CD4-positive, alpha-beta T cell treated with Interleukin-4 for 4 hours (primary cell): Measurements from ENCODE around the gene ING5.
"Not testable (repeated sequence)": the region's sequence is repeated elsewhere in the genome, so short reads cannot be mapped to it uniquely, and the experiment has no call there.

ENCODE experiments used
- DNase-seq: peaks from one replicate; pipeline ENCODE4 v3.0.0-alpha.2; 2020

The ING5 gene

GRCh38 chr2:241701399-241702154 lies at the start of gene ING5:
Gene ING5 (plus strand): TSS chr2:241702039. CDS start chr2:241702066, 27 bp downstream.
- peak; percentile 94 for DNase-seq

- no peak for DNase-seq
Observed at GRCh38 chr2:241652142-241652541, 49.7 kb upstream of the ING5 start.

DNA sequence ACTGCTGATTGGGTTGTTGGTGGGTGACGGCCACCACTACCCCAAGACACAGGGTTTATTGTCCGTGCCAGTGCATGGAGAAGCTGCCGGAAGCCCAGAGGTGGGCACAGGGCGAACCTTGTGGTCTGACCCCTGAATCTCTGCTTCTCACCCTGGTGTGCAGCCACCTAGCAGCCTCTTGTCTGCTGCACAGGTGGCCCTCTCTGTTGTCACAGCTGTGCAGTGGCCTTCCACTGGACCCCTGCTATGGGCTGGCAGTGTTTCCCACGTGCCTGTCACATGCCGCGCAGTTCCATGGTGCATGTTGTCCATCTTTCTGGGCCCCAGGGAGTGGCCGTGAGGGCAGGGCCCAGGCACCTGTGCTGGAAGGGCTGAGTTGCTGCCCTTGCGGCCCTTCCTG lies 49.1 kb upstream of the ING5 start:
- no peak for DNase-seq

GRCh38 chr2:241653210-241653750 lies 48.6 kb upstream of the ING5 start:
- no peak for DNase-seq

DNA sequence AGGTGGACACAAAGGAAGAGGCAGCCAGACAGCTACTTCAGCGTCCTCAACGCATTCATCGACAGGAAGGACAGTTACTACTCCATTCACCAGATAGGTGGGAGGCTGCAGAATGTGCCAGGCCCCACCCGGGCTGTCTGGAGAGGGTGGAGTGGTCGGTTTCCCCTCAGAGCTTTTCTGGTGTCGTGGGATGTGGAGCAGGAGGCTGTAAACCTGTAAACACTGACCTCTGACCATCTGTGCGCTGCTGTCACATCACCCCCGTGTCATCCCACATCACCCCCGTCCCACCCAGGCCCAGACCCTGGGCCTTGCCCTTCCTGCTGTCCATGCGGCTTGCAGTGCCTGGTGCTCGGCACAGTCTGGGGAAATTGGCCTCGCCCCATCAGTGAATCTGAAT lies 47.3 kb upstream of the ING5 start:
- no peak for DNase-seq

DNA sequence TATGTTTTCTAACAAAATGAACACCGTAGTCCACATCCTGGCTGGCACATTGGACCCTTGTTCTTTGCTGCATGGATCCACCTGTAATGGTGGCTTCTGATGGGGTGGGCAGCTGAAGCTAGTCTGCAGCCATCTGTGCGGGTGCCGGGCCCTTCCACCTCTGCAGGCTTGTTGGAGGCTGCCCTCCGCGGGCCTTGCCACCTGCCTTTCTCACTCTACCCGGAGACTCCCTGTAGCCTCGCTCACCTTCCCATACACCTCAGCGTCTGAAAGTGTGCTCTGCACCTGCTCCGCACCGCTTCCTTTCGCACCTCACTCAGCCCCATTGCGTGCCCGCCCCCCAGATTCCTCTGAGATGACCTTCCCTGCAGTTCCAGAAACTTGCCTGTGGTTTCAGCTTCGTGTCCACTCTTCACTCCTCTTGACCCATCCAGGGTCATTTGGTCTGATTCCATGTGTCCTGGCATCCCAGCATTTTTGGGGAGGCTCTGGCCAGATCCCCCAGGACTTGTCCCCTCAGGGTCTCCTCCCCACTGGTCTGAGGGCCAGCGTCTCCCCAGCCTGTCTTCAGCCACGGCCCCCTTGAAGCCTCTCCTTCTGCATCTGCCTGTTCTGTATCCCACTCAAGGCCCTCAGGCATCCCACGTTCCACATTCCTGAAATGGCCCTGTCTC lies 46.2 kb upstream of the ING5 start:
- DNase-seq = no peak

DNA sequence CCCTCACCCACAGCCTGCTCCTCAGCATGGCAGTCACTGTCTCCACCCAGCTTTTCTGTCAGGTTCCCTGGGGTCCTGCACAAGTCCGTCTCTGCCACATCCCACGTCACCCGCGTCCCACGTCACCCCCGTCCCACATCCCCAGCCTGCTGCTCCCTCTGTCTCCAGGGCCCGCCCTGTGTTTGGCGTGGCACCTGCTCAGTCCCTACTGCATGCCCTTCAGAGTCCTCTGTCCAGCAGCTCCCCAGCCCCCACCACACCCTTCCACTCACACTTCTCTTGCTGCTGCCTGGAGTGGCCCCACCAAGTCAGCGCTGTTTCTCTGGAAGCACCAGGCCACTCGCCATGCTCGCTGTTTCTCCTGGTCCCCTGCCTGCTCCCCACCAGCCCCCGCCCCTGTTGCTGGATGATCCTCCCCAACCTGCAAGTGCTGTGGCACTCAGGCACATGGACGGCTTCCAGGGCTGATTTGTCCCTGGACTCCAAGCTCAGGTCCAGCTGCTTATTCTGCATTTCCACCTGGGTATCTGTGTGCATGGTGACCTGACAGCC lies 45.6 kb upstream of the ING5 start:
- DNase-seq = no peak

DNA sequence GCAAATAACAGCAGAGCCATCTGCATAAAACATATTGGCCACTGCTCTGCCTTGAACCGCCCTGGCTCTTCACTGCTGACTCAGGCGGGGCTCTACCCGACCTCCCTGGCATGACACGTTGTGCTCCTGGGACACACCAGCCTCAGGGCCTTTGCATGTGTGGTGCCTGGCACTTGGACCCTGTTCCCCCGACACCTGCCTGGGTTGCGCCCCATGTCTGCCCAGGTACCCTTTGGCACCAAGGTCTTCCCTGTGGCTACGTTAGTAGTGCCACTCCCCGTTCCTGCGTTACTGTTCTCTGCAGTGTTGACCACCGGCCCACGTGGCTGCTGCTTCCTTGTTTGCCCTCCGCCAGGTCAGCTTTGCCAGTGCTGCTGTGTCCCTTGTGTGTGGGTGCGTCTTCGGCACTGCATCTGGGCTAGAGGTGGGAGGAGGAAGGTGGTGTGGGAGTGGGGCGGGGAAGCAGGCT lies 44.0 kb upstream of the ING5 start:
- DNase-seq = no peak

DNA sequence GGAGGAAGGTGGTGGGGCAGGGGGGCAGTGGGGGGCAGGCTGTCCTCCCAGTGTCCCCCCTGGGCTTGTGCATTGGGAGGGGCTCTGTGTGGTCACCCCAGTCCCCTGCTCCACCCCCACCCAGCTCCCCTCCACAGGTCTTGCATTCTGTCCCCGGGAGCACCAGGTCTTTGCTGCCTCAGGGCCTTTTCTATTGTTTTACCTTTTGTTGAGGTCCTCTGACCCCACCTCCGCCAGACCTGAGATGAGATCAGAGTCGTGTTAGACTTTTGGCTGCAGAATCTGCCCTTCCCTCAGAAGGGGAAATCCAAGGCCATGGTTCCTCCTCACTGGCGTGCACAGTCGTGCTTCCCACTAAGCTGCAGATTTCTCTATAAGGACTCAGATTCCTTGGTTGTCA lies 43.5 kb upstream of the ING5 start:
- DNase-seq = no peak

DNA sequence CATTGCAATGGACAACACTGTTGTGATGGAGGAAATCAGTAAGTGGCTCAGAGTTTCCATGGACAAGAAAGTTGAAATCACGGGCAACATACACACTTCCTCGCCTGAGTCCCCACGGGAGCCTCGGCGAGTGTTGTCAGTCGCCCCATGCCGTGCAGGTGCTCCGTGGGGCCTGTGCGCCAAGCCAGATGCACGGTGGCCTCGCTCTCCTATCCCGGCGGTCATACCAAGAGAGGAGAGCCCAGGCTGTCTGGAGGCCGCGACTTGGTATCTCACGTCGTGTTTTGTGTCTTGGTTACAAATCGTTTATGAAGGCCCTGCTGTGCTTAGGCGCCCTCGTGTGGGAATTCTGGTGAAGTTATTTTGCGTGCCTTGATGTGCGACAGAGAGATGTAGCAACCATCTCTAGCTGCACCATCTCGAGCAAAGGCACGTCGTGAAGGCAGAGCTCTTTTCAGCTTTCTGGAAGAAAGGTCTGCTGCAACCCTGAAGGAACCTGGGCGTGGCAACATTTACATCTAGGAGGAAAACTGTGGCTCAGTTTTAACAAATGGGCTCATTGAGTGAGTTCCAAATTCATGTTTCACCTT lies 42.6 kb upstream of the ING5 start:
- DNase-seq = peak; percentile 22

GRCh38 chr2:241660593-241661213 lies 41.1 kb upstream of the ING5 start:
- DNase-seq = no peak

- not testable (repeated sequence) for DNase-seq
Observed at GRCh38 chr2:241662731-241663130, 39.1 kb upstream of the ING5 start.

DNA sequence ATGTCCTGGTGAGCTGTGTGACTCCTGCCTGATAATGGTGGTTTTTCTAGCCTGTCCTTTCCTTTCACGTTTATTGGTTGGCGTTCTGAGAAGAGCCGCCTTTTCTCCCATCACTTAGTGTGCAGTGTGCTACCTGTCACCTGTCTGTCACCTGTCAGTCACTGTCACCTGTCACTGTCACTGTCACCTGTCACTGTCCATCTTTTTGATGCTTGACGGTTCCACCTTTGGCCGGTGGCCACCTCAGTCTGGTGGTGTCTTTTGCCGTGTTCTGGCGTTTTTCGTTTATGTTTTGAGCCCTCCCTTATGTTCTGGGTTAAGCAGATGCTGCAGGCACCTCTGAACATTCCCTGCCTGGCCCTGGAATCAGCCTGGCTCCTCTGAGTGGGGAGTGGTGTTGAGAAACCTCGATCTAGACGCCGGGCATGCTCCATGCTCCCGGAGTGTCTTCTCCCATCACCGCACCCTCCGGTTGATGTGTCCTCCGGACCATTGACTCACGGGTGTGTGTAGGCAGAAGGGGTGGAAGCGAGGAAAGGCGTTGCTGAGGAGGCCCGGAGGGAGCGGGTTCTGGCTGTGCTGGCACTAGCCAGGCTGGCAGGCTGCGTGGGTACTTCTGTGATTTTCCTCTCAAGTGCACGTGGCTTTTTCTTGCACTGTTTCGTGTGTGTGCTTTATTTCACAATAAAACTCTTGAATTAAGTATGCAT lies 36.0 kb upstream of the ING5 start:
- no peak for DNase-seq

DNA sequence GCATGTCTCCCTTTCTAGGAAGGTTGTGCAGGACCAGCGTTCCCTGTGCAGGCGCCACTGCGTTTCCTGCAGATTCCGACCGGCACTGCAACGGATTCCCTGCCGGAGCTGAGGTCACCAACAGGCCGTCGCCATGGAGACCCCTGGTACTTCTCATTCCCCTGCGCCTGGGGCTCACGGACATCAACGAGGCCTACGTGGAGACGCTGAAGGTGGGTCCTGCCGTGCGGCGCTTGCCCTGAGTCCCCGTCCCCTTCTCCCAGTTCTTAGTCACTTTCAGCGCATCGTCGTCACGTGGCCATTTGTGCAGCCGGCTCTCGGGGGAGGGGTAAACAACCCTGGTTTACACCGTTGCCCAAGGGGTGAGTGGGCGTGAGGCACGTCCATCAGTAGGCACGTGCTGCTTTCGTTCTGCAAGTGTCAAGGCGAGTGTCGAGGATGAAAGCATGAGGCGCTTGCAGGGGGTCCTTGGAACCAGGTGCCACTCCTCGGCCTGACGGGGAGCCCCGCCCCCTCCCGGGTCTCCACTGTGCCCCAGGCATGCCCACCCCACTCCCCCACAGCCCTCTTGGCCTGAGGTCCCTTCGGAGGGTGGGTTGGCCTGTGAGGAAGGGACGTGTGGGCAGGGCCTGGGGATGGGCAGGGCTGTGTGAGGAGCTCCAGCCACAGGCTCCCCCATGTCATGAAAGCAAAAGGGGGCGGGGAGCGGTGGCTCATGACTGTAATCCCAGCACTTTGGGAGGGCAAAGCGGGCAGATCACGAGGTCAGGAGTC lies 35.0 kb upstream of the ING5 start:
- DNase-seq = no peak

GRCh38 chr2:241668354-241668753 lies 33.5 kb upstream of the ING5 start:
- no peak for DNase-seq

- no peak for DNase-seq
Observed at GRCh38 chr2:241668839-241669238, 33.0 kb upstream of the ING5 start.

GRCh38 chr2:241670333-241671110 lies 31.3 kb upstream of the ING5 start:
- DNase-seq = no peak

GRCh38 chr2:241671457-241672240 lies 30.2 kb upstream of the ING5 start:
- DNase-seq = no peak

DNA sequence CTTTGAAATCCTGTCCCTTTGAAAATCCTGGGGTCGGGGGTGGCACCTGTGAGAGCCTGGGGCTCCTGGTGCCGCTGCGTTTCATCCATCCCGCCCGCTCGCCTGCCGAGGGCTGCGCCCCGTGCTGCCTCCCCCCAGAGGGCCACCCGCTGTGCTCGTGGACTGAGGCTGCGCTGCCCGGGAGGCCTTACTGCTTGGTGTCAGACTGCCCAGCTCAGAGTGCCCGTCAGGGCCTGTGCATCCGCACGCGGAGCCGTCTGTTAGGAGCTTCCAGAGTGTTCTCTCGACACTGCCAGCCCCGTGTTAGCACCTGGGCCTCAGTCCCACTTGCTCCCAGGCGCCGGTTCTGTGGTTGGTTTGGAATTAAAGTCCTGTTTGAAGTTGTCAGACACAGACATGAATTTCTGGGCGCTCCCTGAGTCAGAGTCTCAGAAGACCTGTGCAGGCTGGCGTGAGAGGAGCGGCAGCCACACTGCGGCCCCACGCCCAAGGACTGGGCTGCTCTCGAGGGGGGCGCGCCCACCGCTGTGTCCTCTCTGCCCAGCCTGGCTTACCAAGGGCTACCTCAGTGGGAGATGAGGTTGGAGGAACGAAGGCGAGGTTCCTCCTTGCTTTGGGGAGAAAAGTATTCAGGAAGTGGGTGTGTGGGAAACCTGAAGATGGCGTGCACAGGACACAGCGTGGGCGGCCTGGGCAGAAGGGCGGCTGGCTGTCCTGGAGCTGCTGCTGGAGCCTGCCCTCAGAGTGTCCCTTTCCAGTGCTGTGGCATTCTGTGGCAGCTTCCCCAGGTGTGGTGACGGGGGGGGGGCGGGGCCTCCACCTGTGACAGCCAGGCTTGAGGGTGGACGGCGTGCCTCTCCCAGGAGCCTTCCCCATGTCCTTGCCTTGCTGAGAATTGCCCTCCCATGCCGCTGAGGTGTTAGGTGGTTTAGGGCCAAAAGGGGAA lies 29.3 kb upstream of the ING5 start:
- no peak for DNase-seq
